Stimulated activated CD4-positive, alpha-beta T cell treated with anti-CD3 and anti-CD28 coated beads, Interleukin-1b, Interleukin-23, amount 100 ng/mL, for 4 hours (primary cell): Measurements from ENCODE around the gene KRTAP4-11.
"Not testable (repeated sequence)": the region's sequence is repeated elsewhere in the genome, so short reads cannot be mapped to it uniquely, and the experiment has no call there.

Experiments used
- DNase-seq, 2 donors: peaks; one replicate each; pipeline ENCODE4 v3.0.0-alpha.2; 2020; ENCODE audit warnings: low read depth in 2 of 2

Gene KRTAP4-11

DNA sequence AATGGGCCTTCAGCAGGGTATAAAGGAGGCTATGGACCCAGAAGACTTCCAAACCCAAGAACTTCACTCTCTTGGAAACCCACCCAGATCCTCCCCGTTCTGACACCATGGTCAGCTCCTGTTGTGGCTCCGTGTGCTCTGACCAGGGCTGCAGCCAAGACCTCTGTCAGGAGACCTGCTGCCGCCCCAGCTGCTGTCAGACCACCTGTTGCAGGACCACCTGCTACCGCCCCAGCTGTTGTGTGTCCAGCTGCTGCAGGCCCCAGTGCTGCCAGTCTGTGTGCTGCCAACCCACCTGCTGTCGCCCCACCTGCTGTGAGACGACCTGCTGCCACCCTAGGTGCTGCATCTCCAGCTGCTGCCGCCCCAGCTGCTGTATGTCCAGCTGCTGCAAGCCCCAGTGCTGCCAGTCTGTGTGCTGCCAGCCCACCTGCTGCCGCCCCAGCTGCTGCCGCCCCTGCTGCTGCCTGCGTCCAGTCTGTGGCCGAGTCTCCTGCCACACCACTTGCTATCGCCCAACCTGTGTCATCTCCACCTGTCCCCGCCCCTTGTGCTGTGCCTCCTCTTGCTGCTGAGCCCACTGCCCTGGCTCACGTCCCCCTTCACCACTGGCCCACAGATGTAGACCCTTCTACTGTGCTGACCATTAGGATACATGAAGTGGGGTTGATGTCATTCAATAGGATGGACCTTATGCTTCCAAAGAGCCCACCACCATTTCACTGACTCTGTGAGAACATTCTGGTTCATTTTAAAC, 33.9 kb downstream of the KRTAP4-11 start, which contains the start of gene KRTAP4-7:
KRTAP4-7 (plus strand) TSS at position 51 of the 757 bp plus-strand sequence; CDS start at position 108, 57 bp downstream.
- DNase-seq, result not testable (repeated sequence)

DNA sequence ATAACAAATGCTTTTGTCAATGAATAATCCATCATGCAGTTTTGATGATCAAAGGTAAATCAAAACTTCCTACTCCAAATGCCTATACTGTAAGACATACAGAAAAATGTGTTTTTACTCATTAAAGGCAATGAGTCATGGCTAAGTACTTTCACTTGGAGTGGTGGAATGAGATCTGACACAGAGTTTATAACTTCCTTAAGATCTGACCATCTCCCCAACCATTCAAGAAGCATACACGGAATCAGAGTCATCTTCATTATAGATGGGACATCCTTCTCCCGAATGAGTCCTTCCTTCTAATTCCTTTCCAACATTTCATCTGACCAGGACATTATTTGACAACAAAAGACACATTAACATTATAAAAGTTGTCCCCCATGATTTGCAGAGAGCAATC, 34.7 kb downstream of the KRTAP4-11 start:
- DNase-seq, result not testable (repeated sequence)

DNA sequence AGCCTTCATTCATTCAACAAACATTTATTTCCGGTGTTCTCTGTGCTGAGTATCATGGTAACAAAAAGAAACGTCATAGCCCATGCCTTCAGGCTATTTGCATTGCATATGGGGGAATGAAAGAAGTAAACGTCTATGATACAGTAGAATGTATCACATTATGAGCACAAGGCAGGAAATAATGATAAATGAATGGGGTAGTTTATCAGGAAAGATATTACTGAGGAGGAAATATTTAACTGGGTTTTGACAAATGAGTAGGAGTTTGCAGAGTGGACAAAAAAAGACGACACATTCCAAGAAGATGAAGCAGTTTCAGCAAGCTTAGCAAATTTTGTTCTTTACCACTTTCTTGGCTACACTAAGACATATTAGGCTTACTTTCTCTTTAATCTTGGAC, 35.5 kb downstream of the KRTAP4-11 start:
- DNase-seq, result no peak

DNA sequence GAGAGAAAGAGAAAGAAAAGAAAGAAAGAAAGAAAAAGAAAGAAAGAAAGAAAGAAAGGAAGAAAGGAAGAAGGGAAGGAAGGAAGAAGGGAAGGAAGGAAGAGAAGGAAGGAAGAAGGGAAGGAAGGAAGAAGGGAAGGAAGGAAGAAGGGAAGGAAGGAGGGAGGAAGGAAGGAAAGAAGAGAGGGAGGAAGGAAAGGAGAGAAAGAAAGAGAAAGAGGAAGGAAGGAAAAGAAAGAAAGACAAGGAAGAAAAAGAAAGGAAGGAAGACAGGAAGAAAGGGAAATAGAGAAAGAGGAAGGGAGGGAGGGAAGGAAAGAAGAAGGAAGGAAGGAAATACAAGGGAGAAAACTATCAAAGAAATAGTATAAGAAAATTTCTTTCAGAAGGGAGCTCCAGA, 41.4 kb downstream of the KRTAP4-11 start:
- no peak for DNase-seq

DNA sequence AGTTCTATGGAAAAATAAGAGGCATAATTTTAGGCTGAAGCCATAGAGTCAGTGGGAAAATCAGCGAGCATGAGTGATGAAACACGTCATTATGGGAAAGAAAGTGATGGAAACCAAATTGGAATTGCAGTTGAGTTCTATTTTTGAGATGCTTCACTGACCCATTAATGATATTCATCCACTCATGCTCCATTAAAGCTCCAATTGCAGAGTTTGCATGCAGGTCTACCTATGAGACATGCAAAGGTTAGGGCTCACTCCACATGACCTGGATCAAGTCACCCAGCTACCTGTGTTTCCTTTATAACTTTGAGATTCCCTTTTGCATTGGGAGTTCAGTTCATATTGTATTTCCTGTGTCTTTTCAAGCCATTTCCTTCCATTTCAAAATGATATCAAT, 44.5 kb downstream of the KRTAP4-11 start:
- no peak for DNase-seq

DNA sequence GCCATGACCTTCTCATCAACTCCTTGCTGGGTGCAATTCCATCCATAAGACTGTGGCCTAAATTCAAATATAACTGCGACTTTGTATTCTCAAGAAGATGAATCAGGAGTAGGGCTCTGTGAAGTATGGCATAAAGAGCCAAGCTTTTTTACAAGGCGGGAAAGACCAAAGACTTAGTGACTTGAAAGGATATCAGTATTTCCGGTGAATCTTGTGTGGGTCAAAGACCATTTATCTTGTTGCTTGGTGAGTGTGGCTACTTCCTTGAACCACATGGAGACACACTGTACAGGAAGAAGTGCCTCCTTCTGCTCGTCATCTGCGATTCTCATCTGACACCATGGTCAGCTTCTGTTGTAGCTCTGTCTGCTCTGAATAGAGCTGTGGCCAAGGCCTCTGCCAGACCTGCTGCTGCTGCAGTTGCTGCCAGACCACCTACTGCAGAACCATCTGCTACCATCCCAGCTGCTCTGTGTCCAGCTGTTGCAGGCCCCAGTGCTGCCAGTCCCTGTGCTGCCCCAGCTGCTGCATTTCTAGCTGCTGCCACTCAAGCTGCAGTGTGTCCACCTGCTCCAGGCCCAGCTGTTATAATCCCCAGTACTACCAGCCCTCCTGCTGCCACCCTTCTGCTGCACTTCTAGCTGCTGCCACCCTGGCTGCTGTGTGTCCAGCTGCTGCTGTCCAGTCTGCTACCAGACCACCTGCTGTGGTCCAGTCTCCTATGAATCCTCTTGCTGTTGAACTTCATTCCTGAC, 46.4 kb downstream of the KRTAP4-11 start:
- DNase-seq, result no peak

DNA sequence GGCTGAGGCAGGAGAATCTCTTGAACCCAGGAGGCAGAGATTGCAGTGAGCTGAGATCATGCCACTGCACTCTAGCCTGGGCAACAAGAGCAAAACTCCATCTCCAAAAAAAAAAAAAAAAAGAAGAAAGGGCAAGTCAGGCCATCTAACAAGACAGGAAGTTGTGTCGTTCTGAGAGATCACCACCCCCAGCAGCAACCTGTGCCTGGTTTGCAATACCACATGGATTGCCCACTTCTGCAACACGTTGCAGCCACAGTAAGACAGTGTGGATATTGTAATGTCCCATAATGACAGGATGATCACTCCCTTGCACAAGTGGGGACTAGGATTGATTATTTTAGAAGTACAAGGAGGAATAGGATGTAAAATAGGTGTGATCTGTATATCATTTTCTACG, 49.1 kb downstream of the KRTAP4-11 start:
- DNase-seq, result no peak

DNA sequence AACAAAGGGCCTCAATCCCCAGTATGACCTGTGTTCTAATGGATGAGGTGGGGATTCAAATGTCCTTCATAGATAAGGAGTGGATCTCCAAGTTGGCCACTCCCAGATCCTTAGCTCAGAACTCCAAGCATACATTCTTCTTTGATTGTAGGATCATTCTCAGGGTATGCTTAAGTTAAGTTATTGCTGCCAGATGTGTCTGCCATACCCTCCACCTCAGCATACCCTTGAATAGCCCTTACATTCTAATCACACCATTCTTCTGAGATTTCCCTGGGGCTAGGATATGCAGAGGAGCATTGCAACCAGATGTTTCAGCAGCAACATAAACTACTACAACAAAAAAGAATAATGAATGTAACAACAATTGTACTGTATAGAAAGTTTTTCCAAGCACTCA, 50.9 kb downstream of the KRTAP4-11 start:
- DNase-seq, result no peak
